AG04450 (cell line): ENCODE measurements around the gene CDH13. TPM values are rescaled to one million over a fixed set of nuclear protein-coding genes. Genes with fewer than 3 reads are reported as not detected.
A peak's percentile ranks its signal among the peaks of the same experiment; 100 is the strongest.

Experiments used
- CTCF ChIA-PET: fragments of 300-600, 350-600 bp; formaldehyde crosslinking; extraction: SDS; loops from one replicate; lab custom pipeline; 2022; ENCODE audit warnings: antibody characterized with exemption, inconsistent platforms; lab: Charles Lee
- POLR2A ChIA-PET: fragments of 350-600 bp; formaldehyde crosslinking; extraction: SDS; loops from one replicate; lab custom pipeline; 2021; ENCODE audit warnings: antibody characterized with exemption, inconsistent platforms; lab: Yijun Ruan, JAX
- DNase-seq: peaks from one replicate; pipeline ENCODE4 v3.0.0-alpha.2; 2011; ENCODE audit warnings: low read depth, low spot score
- H3K27ac ChIP-seq: one replicate; pipeline ENCODE4 v1.5.1; 2012; ENCODE audit warnings: low read depth, low read length, control low read depth
- H3K27me3 ChIP-seq: one replicate; pipeline ENCODE4 v1.6.0; 2012; ENCODE audit warnings: low read length; ENCODE audit not compliant: control insufficient read depth, insufficient read depth
- H3K4me3 ChIP-seq: 2 replicates; pipeline ENCODE4 v1.5.1; 2011; ENCODE audit warnings: mild to moderate bottlenecking, low read depth, low read length, control low read depth
- H3K9me3 ChIP-seq: 2 replicates; pipeline ENCODE4 v1.5.1; 2012; ENCODE audit warnings: low read length; ENCODE audit not compliant: control insufficient read depth, insufficient read depth
- CTCF ChIP-seq: IDR thresholded peaks from 2 replicates; pipeline ENCODE4 v1.5.1; 2011; ENCODE audit warnings: low read depth, low read length, control low read depth, inconsistent platforms
- polyA plus RNA-seq: library from polyadenylated mRNA; depleted of rRNA; stranded (reverse); fragments of >200 nt; gene quantifications from 2 replicates; pipeline ENCODE4 v1.2.3, GENCODE V29; 2011

The CDH13 gene
- polyA plus RNA-seq, 1 experiment: 55.0 TPM

DNA sequence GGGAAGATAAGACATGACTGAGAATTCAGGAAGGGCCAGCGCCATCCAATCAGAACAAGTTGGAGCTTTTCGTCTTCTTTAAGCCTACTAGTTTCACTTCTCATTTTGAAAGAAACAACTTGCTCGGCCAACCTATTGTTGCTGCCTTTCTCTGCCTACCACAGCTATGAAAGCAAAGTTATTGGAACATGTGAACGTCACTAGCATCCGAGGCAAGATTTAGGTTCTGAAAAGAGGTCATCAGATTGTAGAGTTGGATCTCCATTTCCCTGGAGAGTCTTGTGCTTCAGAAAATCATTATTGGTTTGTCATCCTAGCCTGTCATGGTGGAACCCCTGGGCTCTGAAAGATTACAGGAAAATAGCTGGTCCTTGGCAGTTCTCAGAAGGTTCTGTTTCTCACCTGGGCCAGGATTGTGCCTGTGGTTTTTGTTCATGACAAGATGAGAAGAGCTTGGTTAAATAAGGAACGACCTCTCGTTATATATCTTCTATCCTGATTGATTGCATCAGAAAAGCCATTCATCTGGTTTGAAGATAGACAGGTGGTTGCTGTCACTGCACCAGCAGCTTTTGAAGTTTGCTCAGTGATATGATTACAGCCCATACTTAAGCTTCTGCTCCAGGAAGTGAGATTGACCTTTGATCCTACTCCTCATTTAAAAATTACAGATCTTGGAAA, 25.3 kb downstream of the CDH13 start:
- CTCF ChIA-PET: interaction anchor here (0.6 to 1.9 kb wide), 3 partner anchors 12 to 21 kb away, joined by 3 to 26 read pairs (median 3); no protein-coding TSS in a partner anchor
- H3K27me3 ChIP-seq: no peaks in the 10 kb centered on the region
- H3K27ac ChIP-seq: no peak overlapping the region
- DNase-seq: no peak
- TF ChIP-seq CTCF: no peak
- H3K9me3 ChIP-seq: no peaks in the 10 kb centered on the region
- POLR2A ChIA-PET: no interaction called here
- H3K4me3 ChIP-seq: no peak overlapping the region

DNA sequence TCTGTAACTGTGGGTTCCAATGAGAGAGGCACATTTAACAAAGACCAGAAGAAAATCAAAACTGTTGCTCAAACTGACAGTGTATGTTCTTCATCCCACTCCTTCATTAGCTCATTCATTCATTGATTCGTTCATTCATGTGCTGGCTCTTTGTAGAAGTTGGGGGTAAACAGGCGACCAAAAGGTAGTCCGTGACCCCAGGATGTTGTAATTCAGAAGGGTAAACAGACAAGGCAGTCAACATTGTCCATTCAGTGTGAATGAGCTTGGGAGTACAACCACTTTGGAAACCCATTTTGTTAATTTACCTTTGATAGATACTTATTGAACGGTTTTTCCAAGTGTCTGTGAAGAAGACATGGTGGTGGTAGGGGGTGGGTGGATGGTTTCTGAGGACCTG, 26.1 kb downstream of the CDH13 start:
- no peak overlapping the region for H3K4me3 ChIP-seq
- TF ChIP-seq CTCF: no peak
- CTCF ChIA-PET: interaction anchor here (1.2 to 1.9 kb wide), 2 partner anchors 13 to 22 kb away, joined by 3 to 26 read pairs; no protein-coding TSS in a partner anchor
- no peak for DNase-seq
- peak overlapping the region; percentile 98 for H3K27ac ChIP-seq
- no peaks in the 10 kb centered on the region for H3K9me3 ChIP-seq
- H3K27me3 ChIP-seq: no peaks in the 10 kb centered on the region
- POLR2A ChIA-PET: interaction anchor here (0.8 to 1.6 kb wide), 4 partner anchors 9 to 25 kb away, joined by 3 to 5 read pairs (median 4); partner anchors contain the start of gene CDH13

DNA sequence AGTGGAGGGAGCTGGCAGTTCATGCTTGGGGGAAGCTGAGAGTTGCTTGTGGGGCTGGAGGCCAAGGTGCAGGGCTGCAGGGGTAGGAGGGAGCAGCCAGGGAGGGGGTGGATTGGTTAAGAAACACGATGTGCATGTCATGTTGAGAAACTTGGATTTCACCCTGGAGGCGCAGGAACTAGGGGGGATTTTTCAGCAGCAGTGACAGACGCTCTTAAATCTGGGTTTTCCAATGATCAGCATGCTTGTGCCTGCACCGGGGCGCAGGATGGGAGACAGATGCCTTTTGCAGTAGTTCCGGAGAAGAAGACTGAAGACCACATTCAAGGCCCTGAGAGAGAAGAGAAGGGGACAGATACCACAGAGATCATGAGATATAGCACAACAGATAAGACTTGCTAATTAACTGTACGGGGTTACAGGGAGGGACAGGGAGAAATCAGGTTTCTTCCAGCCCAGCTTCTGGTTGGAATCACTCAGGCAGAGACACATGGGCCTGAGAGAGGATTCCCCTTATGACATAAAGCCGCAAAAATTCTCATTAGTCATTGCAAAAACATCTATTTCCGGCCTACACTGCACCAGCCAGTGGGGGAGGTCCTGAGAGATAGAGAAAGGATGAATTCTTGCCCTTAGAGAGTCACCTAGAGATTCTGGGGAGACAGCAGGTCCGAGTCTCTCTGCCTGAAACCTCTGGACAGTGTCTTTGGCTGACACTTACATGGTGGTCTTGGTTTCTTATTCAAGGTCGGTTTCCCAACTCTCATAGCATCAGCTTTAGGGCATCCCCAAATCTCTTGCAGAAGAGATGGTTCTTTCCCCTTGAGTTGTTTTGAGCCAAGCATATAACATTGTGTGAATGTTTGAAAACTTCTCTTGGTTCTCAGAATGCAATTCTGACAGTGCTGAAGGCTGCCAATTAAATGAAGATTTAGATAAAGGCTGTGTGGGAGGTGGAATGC, 27.1 kb downstream of the CDH13 start:
- CTCF ChIA-PET: interaction anchor here (0.9 to 2.6 kb wide), 4 partner anchors 8 to 23 kb away, joined by 3 to 26 read pairs (median 6); no protein-coding TSS in a partner anchor
- TF ChIP-seq CTCF: no peak
- H3K9me3 ChIP-seq: no peaks in the 10 kb centered on the region
- peak overlapping the region; percentile 98 for H3K27ac ChIP-seq
- DNase-seq: peak; percentile 82
- POLR2A ChIA-PET: interaction anchor here (0.8 to 1.6 kb wide), 4 partner anchors 10 to 26 kb away, joined by 3 to 5 read pairs (median 4); partner anchors contain the start of gene CDH13
- no peaks in the 10 kb centered on the region for H3K27me3 ChIP-seq
- H3K4me3 ChIP-seq: peak overlapping the region; percentile 40

DNA sequence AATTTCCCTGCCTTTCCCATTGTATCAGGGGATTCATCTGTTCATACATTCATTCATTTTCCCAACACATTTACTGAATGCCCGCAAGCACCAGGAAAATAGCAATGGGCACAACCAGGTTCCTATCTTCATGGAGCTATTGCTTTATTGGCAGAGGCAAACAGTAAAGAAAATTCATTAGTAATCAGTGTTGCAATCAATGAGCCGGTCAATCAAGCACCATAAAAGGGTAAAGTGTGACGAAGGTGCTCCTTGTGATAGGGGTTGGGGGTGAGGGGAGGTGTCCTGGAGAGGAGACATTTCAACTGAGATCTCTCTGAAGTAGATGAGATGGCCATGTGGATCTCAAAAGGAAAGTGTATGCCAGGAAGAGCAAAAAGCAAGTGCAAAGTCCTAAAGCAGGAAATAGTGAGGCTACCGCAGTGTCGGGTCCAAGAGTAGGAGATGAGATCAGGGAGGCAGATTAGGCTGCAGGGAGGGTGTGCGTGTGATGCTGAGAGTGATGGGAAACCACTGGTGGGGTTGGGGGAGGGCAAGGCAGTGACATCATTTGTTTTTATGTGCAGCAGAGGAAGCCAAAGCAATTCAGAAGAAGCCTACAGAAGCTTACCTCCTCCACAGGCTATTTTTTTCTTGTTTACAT, 28.4 kb downstream of the CDH13 start:
- no peaks in the 10 kb centered on the region for H3K27me3 ChIP-seq
- peak; percentile 69 for DNase-seq
- peak overlapping the region; percentile 98 for H3K27ac ChIP-seq
- ChIA-PET POLR2A (no interaction called here), CTCF (interaction anchor here (0.9 to 2.6 kb wide), 2 partner anchors 10 to 16 kb away, joined by 3 to 10 read pairs; no protein-coding TSS in a partner anchor)
- TF ChIP-seq CTCF: no peak
- H3K4me3 ChIP-seq: no peak overlapping the region
- no peaks in the 10 kb centered on the region for H3K9me3 ChIP-seq
